GM12891 (cell line): ENCODE data around the gene FXN. TPM values are rescaled to one million over a fixed set of nuclear protein-coding genes. Genes with fewer than 3 reads are reported as not detected.
A peak's percentile ranks its signal among the peaks of the same experiment; 100 is the strongest.
"Not testable (repeated sequence)": the region's sequence is repeated elsewhere in the genome, so short reads cannot be mapped to it uniquely, and the experiment has no call there.

Experiments used
- DNase-seq: peaks from one replicate; pipeline ENCODE4 v3.0.0; 2011; ENCODE audit warnings: low spot score; ENCODE audit not compliant: insufficient read length
- FAIRE-seq: peaks from 2 replicates; lab custom pipeline; 2011; peaks lifted over from hg19 to GRCh38; lab: Jason Lieb, UNC
- PAX5 ChIP-seq: IDR thresholded peaks from 2 replicates; pipeline ENCODE4 v1.6.1; 2011; ENCODE audit warnings: low read length, moderate library complexity, mild to moderate bottlenecking; ENCODE audit not compliant: insufficient read depth, severe bottlenecking
- POLR2A ChIP-seq: IDR thresholded peaks from 2 replicates; pipeline ENCODE4 v1.6.1; 2011; ENCODE audit warnings: low read depth, low read length, control low read depth
- POLR2AphosphoS5 ChIP-seq: IDR thresholded peaks from 2 replicates; pipeline ENCODE4 v1.6.1; 2011; ENCODE audit warnings: low read depth, low read length, control low read depth
- POU2F2 ChIP-seq: IDR thresholded peaks from 2 replicates; pipeline ENCODE4 v1.6.1; 2011; ENCODE audit warnings: low read depth, mild to moderate bottlenecking, control low read depth, low read length, moderate library complexity
- SPI1 ChIP-seq: IDR thresholded peaks from 2 replicates; pipeline ENCODE4 v1.6.1; 2011; ENCODE audit warnings: low read depth, low read length, control low read depth
- TAF1 ChIP-seq: IDR thresholded peaks from 2 replicates; pipeline ENCODE4 v1.6.1; 2011; ENCODE audit warnings: low read depth, low read length, control low read depth
- polyA plus RNA-seq: library from polyadenylated mRNA; unstranded; fragments of >200 nt; gene quantifications from one replicate; pipeline ENCODE4 v1.2.1, GENCODE V29; 2012; ENCODE audit warnings: low read depth, missing spikeins, inconsistent platforms; ENCODE audit not compliant: missing spikeins

Gene FXN
- polyA plus RNA-seq: 12.8 TPM

- TF ChIP-seq POLR2A: peak; percentile 49; the same call in 1 of the 2 replicates
- TF ChIP-seq POLR2AphosphoS5: peak; percentile 75; the same call in 1 of the 2 replicates
- TF ChIP-seq POU2F2: no peak
- TF ChIP-seq PAX5: no peak
- no peak for TF ChIP-seq SPI1
- TF ChIP-seq TAF1: peak; percentile 42
- FAIRE-seq (peak; percentile 95), DNase-seq (peak; percentile 84)
These were observed at the start of gene FXN for GRCh38 chr9:69035438-69036308. Gene FXN, plus strand, starts transcription at chr9:69035752. Its CDS starts 31 bp downstream, at chr9:69035783.

GRCh38 chr9:68986949-68987348 is 48.6 kb upstream of the FXN start:
- FAIRE-seq, DNase-seq: not testable (repeated sequence)

- TF ChIP-seq TAF1 (no peak), POU2F2 (no peak), PAX5 (no peak), POLR2A (no peak), SPI1 (no peak), POLR2AphosphoS5 (no peak)
- FAIRE-seq (no peak), DNase-seq (no peak)
These were observed 44.1 kb upstream of the FXN start for GRCh38 chr9:68991457-68991856.

- FAIRE-seq: no peak
- no peak for DNase-seq
- TF ChIP-seq SPI1: no peak
- TF ChIP-seq TAF1: no peak
- TF ChIP-seq PAX5: no peak
- TF ChIP-seq POLR2AphosphoS5: no peak
- TF ChIP-seq POU2F2: no peak
These were observed 39.8 kb upstream of the FXN start for GRCh38 chr9:68995776-68996175.

- TF ChIP-seq POLR2A (no peak), PAX5 (no peak), POU2F2 (no peak), POLR2AphosphoS5 (no peak), SPI1 (no peak), TAF1 (no peak)
- FAIRE-seq (no peak), DNase-seq (no peak)
These were observed 39.1 kb upstream of the FXN start for GRCh38 chr9:68996462-68996861.

GRCh38 chr9:68997666-68998065 is 37.9 kb upstream of the FXN start:
- FAIRE-seq: no peak
- TF ChIP-seq POLR2A (no peak), POU2F2 (no peak), TAF1 (no peak), PAX5 (no peak), POLR2AphosphoS5 (no peak), SPI1 (no peak)
- no peak for DNase-seq

DNA sequence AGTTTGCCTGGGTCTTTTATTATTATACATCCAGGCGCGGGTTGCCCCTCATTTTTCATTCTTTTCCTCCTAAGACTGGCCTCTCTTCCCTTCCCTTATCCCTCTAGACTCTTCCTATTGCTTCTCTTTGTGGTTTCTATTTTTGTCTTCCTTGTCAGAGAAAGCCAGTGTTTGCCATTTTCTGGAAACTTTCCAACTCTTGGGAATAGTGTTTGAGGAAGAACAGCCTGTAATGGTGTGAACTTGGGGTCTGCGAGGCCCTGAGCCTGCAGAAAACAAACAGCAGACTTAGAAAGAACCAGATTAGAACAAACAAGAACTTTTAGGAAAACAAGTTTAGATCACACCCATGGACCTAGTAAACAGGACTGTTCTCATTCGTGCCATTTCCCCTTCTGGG is 37.2 kb upstream of the FXN start:
- DNase-seq (no peak), FAIRE-seq (no peak)
- no peak for TF ChIP-seq POLR2A
- TF ChIP-seq SPI1: no peak

DNA sequence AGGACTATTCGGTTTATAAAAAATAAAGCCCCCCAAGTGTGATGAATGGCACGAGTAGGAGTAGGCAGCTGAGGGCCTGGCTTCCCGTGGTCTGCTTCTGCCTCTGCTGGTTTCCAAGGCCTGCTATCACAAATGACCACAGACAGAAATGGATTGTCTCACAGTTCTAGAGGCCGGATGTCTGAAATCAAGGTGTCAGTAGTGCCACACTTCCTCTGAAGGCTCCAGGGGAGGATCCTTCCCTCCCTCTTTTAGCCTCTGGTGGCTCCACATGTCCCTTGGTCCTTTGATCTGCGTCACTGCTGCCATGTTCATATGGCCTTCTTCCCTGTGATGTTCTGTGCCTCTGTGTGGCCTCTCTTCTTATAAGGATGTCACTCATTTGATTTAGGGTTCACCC is 36.7 kb upstream of the FXN start:
- FAIRE-seq: peak; percentile 86
- no peak for TF ChIP-seq POU2F2
- no peak for TF ChIP-seq PAX5
- 0 out of 2 replicates have a peak, but pooled peaks have one; percentile 13 for TF ChIP-seq SPI1
- no peak for TF ChIP-seq TAF1
- TF ChIP-seq POLR2AphosphoS5: no peak
- no peak for TF ChIP-seq POLR2A

GRCh38 chr9:68999393-69000105 is 36.0 kb upstream of the FXN start:
- DNase-seq: peak; percentile 40
- TF ChIP-seq POLR2A: no peak
- TF ChIP-seq POLR2AphosphoS5: no peak
- TF ChIP-seq TAF1: no peak
- TF ChIP-seq SPI1: no peak
- TF ChIP-seq POU2F2: no peak
- TF ChIP-seq PAX5: no peak
- peak; percentile 98 for FAIRE-seq

More for the DNA sequence above, 36.7 kb upstream of the FXN start:
- no peak for DNase-seq
